HG02588 (cell line): ENCODE data around the gene CREG2.

Source experiments
- ATAC-seq: cut with Tn5 transposase; IDR thresholded peaks from one replicate; pipeline ENCODE4 v1.9.1; 2021; ENCODE audit warnings: mild to moderate bottlenecking, moderate library complexity; ENCODE audit not compliant: unreplicated experiment

CREG2 gene, protein sequence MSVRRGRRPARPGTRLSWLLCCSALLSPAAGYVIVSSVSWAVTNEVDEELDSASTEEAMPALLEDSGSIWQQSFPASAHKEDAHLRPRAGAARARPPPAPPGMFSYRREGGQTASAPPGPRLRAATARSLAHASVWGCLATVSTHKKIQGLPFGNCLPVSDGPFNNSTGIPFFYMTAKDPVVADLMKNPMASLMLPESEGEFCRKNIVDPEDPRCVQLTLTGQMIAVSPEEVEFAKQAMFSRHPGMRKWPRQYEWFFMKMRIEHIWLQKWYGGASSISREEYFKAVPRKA

DNA sequence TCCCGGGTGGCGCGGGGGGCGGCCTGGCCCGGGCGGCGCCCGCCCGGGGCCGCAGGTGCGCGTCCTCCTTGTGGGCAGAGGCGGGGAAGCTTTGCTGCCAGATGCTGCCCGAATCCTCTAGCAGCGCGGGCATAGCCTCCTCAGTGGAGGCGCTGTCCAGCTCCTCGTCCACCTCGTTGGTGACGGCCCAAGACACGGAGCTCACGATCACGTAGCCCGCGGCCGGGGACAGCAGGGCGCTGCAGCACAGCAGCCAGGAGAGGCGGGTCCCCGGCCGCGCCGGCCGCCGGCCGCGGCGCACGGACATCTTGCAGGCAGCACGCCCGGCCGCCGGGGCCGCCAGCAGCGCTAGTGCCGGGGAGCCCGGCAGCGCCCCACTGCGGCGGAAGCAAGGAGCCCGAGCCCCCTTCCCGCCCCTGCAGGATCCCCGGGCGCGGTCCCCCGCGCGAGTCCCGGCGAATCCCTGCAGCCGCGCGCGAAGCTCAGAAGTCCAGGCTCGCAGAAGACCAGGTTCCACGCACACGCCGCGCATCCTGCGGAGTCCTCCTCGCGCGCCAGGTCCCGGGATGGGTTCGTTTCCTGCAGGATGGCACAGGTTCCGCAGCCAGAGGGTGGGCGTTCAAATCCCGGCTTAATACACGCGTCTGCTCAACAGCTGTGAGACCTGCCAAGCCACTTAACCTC, at the start of gene CREG2:
CREG2 (minus strand) TSS at position 353 of the 684 bp plus-strand sequence; CDS start at position 307, 46 bp downstream.
- ATAC-seq: no peak

DNA sequence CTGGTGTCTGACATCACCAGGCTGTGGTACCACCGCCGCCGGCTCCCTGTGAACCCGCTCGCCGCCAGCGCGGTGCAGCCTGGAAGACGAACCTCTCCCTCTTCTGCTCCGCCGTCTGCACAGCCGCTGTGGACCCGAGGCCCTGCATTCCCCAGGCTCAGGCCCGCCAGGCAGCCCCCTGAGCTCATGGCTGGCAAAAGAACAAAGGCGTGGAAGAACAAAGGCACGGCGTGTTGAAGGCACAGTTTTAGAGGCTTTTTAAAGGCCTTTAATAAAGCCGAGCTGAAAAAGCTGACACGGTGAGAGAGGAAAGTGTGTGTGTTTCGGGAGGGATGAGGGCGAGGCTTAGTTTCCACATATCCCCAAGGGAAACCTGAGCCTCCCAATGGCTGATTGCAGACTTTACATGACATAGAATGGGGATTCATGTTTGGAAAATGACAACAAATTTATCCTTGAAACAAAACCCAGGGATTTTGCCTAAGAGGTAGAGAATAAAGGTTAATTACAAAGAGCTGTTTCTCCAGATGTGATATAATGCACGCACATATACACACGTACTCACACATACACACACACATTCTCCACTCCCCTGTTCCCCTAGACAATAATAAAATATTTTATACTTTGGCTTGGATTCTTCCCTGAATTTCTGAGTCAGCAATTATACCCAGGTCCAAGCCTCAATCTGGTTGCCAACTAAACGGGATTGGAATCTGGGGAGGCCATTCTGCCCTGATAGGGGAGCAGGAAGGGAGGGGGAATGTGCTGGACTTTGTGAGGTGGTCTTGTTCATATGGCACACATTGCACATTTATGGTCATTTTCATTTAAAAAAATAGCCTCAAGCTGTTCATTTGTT, 47.9 kb upstream of the CREG2 start:
- ATAC-seq: no peak

DNA sequence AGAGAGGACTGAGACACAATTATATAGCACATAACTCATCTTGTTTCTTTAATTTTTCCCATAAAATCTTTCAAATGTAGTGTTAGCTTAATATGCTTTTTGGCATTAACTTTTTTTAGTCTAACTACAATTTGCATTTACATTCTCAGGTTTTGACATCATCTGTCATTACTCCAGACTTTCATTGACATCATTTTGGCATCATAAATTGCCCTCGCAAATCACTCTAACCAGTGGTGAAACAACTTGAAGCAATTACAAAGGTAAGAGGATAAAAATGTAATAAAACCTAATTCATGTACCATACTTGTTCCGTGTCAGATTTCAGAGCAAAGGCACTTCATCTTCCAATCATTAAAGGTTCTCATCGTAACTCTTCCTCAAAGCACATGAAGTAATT, 46.2 kb upstream of the CREG2 start:
- ATAC-seq: no peak

DNA sequence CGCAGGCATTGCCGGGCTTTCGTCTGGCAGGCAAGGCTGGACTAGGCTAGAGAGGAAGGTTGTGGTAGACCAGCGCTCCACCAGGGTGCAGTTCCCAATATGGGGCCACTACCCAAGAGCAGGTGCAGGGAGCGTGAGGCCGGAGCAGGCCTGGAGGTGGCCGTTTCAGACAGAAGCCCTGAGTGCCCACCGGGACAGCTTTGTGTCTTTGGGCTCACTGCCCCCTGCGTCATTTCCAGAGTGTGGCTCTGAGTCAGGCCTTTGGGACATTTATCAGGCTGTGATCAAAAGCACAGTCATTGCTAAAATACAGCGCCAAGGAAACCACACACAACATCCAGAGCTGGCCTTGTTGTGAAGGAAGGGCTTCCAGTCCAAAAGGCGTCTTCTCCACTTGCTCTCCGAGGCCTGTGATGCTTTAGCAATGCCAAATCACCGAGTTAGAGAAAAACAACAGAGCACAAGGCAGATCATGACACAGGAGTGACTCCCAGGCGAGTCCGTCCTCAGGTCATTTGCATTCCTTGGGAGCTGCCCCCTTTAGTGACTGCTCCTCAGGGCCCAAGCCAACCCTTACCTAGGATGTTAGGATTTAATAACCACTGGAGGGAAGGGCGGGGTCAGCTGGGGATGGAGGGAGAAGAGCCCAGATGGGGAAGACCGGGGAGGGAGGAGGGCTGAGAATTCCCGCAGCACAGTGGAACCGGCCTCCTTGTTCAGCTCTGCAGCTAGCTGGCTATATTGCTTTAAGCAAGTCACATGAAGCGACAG, 45.3 kb upstream of the CREG2 start:
- no peak for ATAC-seq

DNA sequence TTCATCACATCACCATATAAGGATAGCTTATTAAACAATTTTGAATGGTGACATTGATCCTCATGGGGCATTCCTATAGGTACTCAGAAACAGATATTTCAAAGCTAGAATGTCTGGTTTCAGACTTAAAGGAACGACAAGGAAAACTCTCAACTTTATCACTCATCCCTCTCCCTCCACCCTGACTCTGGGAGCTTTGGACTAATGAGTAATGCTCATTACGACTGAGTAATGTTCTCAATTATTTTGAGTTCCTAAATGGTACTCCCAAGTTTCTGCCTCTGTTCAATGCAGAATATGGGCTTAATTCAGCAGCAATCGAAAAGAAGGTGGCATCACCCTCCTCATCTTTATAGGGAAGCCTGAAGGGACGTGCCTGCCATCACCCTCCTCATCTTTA, 44.2 kb upstream of the CREG2 start:
- no peak for ATAC-seq

DNA sequence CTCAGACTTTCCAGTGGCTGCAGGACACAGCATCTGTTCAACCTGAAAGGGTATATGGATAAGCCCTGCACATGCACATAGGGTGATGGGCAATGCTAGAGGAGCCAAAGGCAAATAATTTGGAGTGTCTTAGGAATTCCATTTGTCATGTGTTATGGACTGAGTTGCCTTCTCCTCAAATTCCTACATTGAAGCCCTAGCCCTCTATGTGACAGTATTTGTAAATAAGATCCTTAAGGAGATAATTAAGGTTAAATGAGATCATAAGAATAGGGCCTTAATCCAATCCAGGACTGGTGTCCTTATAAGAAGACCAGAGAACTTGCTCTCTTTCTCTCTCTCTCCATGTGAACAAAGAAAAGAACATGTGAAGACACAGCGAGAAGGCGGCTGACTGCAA, 42.9 kb upstream of the CREG2 start:
- ATAC-seq: no peak

DNA sequence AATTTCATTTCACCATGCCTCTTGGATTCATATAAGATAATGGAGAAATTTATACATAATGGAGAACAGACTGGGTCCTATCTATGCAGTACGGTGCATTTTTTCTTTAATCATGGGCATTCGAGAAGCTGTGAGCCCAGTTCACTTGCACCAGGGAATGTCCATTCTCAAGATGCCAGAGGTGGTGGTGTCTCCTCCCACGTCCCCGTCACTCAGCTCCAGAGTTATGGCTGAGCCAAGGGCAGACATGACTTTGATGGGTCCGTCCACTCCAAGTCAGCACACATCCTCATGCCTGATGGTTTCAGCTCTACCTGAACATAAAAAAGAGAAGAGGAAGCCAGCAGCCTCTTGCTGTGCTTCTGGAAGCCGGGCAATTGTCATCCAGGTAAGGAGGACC, 42.1 kb upstream of the CREG2 start:
- no peak for ATAC-seq

DNA sequence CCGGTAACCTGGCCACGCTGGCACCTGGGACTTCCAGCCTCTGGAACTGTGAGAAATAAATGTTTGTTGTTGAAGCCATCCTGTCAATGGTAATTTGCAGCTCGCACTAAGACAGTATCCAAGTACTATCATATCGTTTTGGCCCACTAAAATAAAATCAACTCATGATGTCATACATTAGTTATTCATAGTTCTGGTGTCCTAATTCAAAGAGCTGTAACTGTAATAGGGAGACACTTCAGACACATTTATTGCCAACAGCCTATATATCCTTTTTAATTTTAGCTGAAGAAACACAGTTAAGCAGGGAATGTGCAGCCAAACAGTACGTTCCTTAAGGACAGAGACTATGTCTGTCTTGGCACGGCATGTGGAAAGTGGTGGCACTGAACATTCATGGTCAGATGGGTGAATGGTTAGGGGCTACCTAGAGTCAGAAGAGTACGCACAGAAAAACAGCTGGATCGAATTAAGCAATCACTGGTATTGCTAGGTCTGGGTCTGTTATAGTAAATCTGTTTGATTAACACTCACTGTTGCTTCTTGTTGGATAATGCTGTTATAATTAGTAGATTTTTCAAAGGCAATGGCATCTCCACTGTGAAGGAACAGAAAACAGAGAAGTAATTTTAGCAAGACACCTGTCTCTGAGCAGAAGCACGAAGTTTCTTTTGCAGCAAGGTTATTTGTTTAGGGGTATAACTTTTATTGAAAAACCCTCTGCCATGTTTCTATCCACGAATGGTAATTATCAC, 41.3 kb upstream of the CREG2 start:
- ATAC-seq: no peak

DNA sequence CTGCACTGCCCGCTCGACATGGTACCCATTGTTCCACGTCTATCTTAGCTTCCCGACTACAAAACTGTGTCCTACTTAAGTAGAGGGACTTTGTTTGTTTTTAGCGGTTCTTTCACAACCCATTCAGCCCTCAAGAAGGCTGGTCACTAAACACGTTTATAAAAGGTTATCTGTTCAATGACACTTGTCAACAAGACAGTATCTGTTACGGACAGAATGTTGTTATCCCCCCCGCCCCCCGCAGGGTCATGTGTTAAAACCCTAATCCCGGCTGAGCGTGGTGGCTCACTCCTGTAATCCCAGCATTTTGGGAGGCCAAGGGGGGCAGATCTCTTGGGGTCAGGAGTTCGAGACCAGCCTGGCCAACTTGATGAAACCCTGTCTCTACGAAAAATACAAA, 40.4 kb upstream of the CREG2 start:
- no peak for ATAC-seq

DNA sequence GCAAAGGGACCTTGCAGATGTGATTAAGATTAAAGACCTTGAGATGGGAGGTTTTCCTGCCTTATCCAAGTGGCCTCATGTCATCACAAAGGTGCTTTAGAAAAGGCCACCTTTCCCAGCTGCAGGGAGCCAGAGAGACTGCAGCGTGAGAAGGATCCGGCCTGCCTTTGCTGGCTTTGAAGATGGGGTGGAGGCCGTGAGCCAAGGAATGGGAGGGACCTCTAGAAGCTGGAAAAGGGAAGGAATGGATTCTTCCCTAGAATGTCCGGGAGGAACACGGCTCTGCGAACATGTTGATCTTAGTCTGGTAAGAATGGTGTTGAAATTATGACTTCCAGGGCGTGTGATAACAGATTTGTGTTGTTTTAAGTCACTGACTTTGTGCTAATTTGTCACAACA, 39.9 kb upstream of the CREG2 start:
- ATAC-seq: no peak

DNA sequence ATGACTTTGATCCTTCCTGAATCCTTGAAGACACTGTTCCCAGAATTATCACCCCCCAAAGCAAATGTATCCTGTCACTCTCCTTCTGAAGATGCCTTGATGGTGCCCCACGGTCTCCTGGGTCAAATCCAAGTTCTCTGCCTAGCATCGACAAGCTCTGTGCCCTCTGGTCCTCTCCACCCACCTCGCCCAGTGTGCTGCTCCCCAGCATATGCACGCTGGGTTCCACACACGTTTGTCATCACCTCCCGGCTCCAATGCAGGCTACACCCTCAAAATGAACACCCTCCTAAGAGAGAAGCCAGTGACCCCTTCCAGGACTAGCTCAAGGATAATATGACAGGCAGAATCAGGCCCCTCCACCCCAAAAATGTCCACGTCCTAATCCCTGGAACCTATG, 39.5 kb upstream of the CREG2 start:
- no peak for ATAC-seq

DNA sequence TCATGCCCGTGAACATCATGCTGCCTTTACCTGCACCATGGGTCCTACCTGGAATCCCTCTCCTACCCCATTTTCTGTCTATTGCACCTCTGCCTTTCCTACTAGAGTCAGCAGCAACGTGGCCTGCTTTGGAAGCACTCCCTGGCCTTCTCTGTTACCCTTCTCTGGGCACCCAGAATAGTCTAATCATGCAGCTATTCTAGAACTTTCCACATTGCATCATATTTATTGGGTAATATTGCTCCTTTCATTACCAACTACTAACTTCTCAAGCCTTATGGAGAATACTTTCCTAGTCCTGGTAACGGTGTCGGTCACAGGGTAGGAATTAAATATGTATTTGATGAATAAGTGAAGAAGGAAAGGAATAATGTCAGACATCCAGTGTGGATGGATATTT, 33.3 kb upstream of the CREG2 start:
- no peak for ATAC-seq

DNA sequence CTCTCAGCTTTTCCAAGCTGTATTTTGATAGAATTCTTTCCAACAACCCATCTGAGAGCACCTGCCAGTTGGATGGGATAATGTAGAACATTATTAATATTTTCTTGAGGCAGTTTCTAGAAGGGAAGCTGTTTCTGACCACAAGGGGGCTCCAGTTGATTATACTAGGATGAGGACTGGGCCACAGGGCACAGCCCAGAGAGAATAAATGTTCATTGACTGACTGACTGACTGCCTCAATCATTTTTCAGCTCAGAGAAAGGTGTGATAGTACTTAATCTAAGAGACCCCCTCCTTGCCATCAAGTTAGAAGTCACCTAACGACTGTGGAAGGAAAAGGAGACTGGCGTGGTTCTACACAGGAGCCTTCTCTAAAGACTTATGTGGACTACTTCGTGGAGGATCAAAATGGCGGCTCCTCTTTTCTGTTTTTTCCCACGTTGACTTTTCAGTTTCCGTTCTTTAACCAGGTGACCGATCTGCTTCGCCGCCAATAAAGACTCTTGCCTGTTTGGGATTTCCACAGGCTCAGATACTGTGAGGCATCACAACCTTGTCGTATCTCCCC, 31.9 kb upstream of the CREG2 start:
- ATAC-seq: no peak

DNA sequence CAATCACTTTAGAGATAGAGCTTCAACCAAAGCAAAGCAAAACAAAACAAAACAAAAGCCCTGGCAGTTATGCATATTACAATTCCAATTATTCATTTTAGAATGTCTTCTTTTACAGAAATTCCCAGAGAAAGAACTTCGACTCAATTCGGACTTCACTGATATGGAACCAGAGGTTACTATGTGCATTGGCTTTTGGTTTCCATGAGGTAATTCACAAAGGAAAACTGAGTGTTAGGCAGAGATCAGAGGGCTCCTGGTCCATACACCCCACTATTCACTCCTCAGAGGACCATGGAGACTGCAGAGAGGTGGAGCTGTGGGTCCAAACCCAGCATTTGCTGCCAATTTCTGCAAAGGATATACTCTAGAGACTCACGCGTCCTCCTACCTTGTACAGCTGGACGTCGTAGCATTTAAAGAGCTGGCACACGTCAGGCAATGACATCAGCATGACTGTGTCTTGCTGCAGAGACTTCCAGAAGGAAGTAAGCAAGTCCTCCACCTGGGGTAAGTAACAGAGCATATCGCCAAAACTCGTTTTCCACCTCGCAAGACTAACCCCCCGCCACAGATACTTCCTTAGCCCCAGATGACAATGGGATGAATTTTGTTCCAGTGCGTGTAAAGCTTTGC, 31.3 kb upstream of the CREG2 start:
- no peak for ATAC-seq

DNA sequence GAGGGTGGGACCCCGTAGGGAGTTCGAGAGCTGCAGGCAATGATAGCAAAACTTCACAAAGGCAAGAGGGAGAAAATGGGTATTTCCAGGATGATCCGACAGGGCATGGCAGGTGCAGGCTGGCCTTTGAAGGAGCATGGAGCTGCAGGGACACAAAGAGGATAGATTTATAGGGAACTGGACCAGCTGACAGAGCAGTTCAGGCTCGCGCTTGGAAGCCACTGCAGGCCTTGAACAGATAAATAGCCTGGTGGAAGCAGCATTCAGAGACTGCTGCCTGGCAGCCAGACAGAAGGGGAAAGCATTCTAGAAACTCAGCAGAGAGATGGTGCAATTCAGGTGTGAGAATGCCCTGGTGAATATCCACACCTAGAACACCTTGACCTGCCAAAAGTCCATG, 29.3 kb upstream of the CREG2 start:
- no peak for ATAC-seq

DNA sequence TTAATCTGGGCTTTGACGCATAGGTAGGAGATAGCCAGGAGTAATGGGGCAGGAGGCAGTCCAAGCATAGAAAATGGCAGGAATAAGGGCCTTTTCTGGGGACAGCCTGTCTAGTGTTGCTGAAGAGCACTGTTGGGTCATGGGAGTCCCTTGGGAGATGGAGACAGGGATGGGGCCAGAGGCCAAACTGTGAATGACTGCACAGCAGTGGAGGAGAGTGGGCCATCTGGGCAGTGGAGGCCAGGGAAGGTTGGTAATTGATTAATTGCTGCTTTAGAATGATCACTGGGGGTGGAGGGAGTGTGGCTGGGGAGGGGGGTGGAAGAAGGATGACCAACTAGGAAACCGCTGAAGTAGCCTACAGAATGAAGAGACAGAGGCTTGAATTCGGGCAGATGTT, 28.6 kb upstream of the CREG2 start:
- no peak for ATAC-seq

DNA sequence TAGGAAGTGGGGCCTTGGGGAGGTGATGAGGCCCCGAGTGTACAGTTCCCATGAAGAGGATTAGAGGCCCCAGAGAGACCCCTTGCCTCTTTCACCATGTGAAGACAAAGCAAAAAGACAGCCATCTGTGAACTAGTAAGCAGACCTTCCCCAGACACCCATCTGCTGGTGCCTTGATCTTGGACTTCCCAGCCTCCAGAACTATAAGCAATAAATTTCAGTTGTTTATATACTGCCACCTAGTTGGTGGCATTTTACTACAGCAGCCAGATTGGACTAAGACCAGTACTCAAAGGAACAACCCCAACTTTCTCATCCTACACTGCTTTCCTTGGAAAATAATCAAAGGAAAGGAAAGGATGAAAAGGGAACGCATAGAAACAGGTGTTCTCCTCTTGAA, 27.9 kb upstream of the CREG2 start:
- ATAC-seq: no peak

DNA sequence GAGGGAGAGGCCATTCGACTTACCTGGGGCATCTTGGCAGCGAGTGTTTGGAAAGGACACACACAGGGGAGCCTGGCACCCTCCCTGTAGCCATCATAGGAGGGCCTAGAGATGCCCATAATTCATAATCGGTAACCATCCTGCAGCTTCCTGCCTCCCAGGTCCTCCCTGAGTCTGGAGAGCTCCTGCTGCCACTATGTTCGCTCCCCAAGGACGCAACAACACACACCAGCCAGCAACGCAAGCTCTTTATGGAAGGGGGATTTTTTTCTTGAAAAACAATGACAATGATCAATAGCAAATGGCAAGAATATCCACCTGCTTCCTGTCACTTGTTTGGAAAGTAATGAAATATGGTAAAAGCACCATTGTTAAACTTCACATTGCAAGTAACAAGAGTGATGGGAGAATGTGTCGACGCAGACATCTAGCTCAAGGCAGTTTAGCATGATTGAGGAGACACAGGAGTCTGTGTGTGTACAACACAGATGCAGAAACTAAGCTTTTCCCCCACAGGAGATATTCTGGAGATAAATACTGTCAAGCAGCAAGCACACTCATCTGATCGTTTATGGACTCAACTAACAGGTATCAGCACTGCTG, 24.9 kb upstream of the CREG2 start:
- no peak for ATAC-seq

DNA sequence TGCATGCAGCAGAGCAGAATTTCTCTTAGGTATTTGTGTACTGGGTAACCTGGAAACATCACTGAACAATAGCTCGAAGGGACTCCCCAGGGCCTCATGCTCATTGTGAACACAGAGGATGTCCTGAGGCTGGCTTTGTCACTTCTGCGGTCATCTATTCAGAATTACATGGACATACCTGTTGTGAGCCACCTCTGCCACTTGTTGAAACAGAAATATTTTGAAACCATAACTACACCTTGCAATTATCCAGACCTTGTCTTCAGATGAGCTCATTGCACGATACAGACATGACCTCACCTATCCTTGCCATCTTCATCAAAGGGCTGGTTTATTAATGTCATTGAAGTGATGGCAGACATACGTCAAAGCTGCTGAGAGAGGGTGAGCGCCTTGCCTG, 23.4 kb upstream of the CREG2 start:
- ATAC-seq: no peak
